SH-SY5Y (cell line): ENCODE results near the gene CSNK1E.

Experiments
- GATA2 ChIP-seq: IDR thresholded peaks from 2 replicates; pipeline ENCODE4 v1.6.1; 2011; ENCODE audit warnings: mild to moderate bottlenecking, low read depth, low read length
- GATA3 ChIP-seq: IDR thresholded peaks from 2 replicates; pipeline ENCODE4 v1.6.1; 2011; ENCODE audit warnings: low read depth, mild to moderate bottlenecking, low read length, moderate library complexity

GRCh38 chr22:38249803-38250642 lies 67.2 kb downstream of the CSNK1E start:
- TF ChIP-seq GATA2 (no peak), GATA3 (no peak)
